ENCODE results near the gene PLD1. TPM values are rescaled to one million over a fixed set of nuclear protein-coding genes. Genes with fewer than 3 reads are reported as not detected.
A peak's percentile ranks its signal among the peaks of the same experiment; 100 is the strongest.

PLD1 gene
- total and polyA plus RNA-seq, 2 of the 8 experiments (the other 6 are each of a cell fraction or from before 2014, with no cell fraction given): 1.2 to 2.6 TPM

DNA sequence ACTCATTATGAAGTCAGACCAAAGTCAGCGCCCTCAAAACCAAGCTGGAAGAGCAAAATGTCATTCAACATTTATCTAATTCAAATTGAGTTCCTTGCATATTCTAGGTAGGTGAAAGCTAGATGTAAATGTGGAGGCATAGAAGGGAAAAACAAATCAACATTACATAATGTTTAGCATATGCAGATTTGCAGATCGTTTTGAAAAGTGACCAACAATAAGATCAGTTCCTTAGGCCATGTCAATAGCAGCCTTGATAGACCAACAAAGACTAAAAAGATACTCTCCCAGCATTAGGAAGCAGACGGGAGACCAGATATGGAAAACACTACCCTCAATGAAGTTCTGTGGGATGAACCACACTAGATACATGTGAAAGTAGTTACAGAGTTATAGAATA, 83.0 kb downstream of the PLD1 start:
- DNase-seq (ENCODE audit: low read depth in 1 of 2, low spot score in 2 of 2) (no peak), FAIRE-seq (no peak)
- Histone ChIP-seq H3K4me2 (ENCODE audit: insufficient read depth in 1 of 2, low read depth in 2 of 2, low read length in 2 of 2) (no peak overlapping the region), H2BK12ac (ENCODE audit: low read depth, low read length) (no peak overlapping the region), H4K91ac (replicated peaks; ENCODE audit: insufficient read length, low read length) (no peak overlapping the region), H2BK5ac (ENCODE audit: low read depth, low read length) (no peak overlapping the region), H4K20me1 (replicated peaks in 1 of 2; ENCODE audit: control insufficient read depth in 1 of 2, insufficient read depth in 2 of 2, low read length in 2 of 2) (no peaks in the 10 kb centered on the region), H3K27ac (ENCODE audit: low read depth, low read length) (no peak overlapping the region), H2AFZ (ENCODE audit: low read length) (0 out of 2 replicates have a peak overlapping the region, but pooled peaks have one; percentile 20), H3K4me1 (replicated peaks in 1 of 4; ENCODE audit: control insufficient read depth in 3 of 4, insufficient read depth in 4 of 4, low read length in 3 of 4) (peaks cover 0 to 2% (median under 1%) of the 10 kb centered on the region in 4 experiments; a peak in 2 of 7 replicates), H3K18ac (ENCODE audit: extremely low read depth, low read length) (no peak overlapping the region), H3K9me3 (ENCODE audit: insufficient read depth in 2 of 2, low read depth in 1 of 2, low read length in 1 of 2) (no peaks in the 10 kb centered on the region), H4K5ac (ENCODE audit: insufficient read length, low read depth, low read length) (no peak overlapping the region), H3K23ac (ENCODE audit: insufficient read length) (no peak overlapping the region), H3K79me1 (ENCODE audit: low read depth, low read length) (no peaks in the 10 kb centered on the region), H3K56ac (replicated peaks; ENCODE audit: insufficient read length, low read depth, low read length) (no peak overlapping the region), H3K23me2 (ENCODE audit: low read depth, low read length) (no peaks in the 10 kb centered on the region; the same call in 1 of the 2 replicates), H4K8ac (ENCODE audit: extremely low read depth, insufficient read depth, low read length) (no peak overlapping the region), H3K4ac (replicated peaks; ENCODE audit: insufficient read length, low read depth, low read length) (no peak overlapping the region), H2BK120ac (replicated peaks; ENCODE audit: low read depth, low read length) (no peak overlapping the region), H2AK5ac (ENCODE audit: low read depth, low read length) (no peak overlapping the region), H3K27me3 (replicated peaks in 1 of 4; ENCODE audit: control insufficient read depth in 3 of 4, extremely low read depth in 1 of 4, insufficient read depth in 3 of 4, low read length in 3 of 4) (no peaks in the 10 kb centered on the region), H3K79me2 (ENCODE audit: control insufficient read depth in 1 of 2, insufficient read depth in 2 of 2, low read length in 2 of 2) (no peaks in the 10 kb centered on the region), H3K4me3 (ENCODE audit: extremely low read depth in 1 of 4, insufficient read depth in 2 of 4, low read depth in 3 of 4, low read length in 4 of 4) (no peak overlapping the region), H3K36me3 (ENCODE audit: control insufficient read depth in 2 of 4, insufficient read depth in 4 of 4, low read length in 3 of 4) (no peaks in the 10 kb centered on the region), H2BK15ac (ENCODE audit: low read length) (no peak overlapping the region), H2BK20ac (ENCODE audit: low read length) (no peak overlapping the region), H3K14ac (ENCODE audit: insufficient read length) (no peak overlapping the region), H3K9ac (replicated peaks in 1 of 4; ENCODE audit: extremely low read depth in 1 of 4, low read depth in 3 of 4, low read length in 3 of 4) (no peak overlapping the region)
- 63% methylated on average over 3 of the region's 3 CpGs; no CpG with 5 or more reads in 1 of the 2 experiments for WGBS, 2 experiments (ENCODE audit: extremely low coverage in 1 of 2, insufficient coverage in 1 of 2, insufficient read length in 1 of 2, insufficient replicate concordance in 2 of 2, low coverage in 1 of 2, low lambda C conversion rate in 2 of 2, missing lambda C conversion rate in 1 of 2)
- POLR2A ChIA-PET (ENCODE audit: partially characterized antibody): no interaction called here
- CTCF ChIA-PET (ENCODE audit: partially characterized antibody): no interaction called here
- no peak for TF ChIP-seq SUZ12 (IDR thresholded peaks at IDR 0.05; ENCODE audit: low read length)
- TF ChIP-seq POU5F1 (IDR thresholded peaks at IDR 0.05; ENCODE audit: low read depth, low read length): no peak
- TF ChIP-seq CHD1 (IDR thresholded peaks at IDR 0.05; ENCODE audit: low read depth, low read length): no peak
- TF ChIP-seq BCL11A (IDR thresholded peaks at IDR 0.05; ENCODE audit: low read depth in 2 of 2, low read length in 2 of 2): no peak
- TF ChIP-seq, protein P1, sequence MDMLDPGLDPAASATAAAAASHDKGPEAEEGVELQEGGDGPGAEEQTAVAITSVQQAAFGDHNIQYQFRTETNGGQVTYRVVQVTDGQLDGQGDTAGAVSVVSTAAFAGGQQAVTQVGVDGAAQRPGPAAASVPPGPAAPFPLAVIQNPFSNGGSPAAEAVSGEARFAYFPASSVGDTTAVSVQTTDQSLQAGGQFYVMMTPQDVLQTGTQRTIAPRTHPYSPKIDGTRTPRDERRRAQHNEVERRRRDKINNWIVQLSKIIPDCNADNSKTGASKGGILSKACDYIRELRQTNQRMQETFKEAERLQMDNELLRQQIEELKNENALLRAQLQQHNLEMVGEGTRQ (IDR thresholded peaks at IDR 0.05; ENCODE audit: low read length): no peak
- TF ChIP-seq SP2 (IDR thresholded peaks at IDR 0.05; ENCODE audit: low read length): no peak
- TF ChIP-seq NANOG (IDR thresholded peaks at IDR 0.05; ENCODE audit: insufficient read depth, low read depth, low read length, poor library complexity, severe bottlenecking): no peak
- TF ChIP-seq RNF2 (IDR thresholded peaks at IDR 0.05; ENCODE audit: borderline replicate concordance, low read depth, low read length, missing control alignments, poor library complexity, severe bottlenecking): no peak
- TF ChIP-seq RFX5 (IDR thresholded peaks at IDR 0.05; ENCODE audit: borderline replicate concordance, low read depth, low read length): no peak
- TF ChIP-seq RAD21 (IDR thresholded peaks at IDR 0.05 in 1 of 2, conservative IDR thresholded peaks at IDR 0.05 in 1 of 2; ENCODE audit: low read depth in 2 of 2, low read length in 2 of 2): no peak
- TF ChIP-seq RXRA (IDR thresholded peaks at IDR 0.05; ENCODE audit: insufficient read depth, low read depth, low read length): no peak
- no peak for TF ChIP-seq RBBP5 (IDR thresholded peaks at IDR 0.05; ENCODE audit: borderline replicate concordance, low read depth, low read length)

Measured in H1 (cell line).